Head of caudate nucleus (tissue), 42 donors: Measurements from ENCODE around the gene SH3BP1.
"Not testable (repeated sequence)": the region's sequence is repeated elsewhere in the genome, so short reads cannot be mapped to it uniquely, and the experiment has no call there.

Experiments used
- DNase-seq, 42 donors: peaks; one replicate each; pipeline versions ENCODE4 v3.0.0 to v3.0.0-alpha.2; 2020 to 2021; ENCODE audit warnings: mixed read lengths in 7 of 42
- intact Hi-C: fragments of 100-400 bp; cut with DNase I; formaldehyde crosslinking; loops from one replicate; pipeline ENCODE4 v1.15.0; 2022

The SH3BP1 gene

GRCh38 chr22:37639070-37639760, at the start of gene SH3BP1:
Gene SH3BP1 (plus strand): TSS chr22:37639669. CDS start chr22:37639788, 119 bp downstream.
- intact Hi-C loops = no loop called here
- DNase-seq = peak in 3 of 42 donors; percentile 23 to 56 (median 41)

DNA sequence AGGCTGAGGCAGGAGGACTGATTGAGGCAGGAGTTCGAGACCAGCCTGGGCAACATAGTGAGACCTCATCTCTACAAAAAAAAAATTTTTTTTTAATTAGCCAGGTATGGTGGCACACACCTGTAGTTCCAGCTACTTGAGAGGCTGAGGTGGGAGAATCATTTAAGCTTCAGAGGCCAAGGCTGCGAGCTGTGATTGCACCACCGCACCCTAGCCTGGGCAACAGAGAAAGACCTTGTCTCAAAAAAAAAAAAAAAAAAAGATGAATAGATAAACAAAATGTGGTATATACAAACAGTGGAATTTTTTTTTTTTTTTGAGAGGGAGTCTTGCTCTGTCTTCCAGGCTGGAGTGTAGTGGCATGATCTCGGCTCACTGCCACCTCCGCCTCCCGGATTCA, 48.4 kb upstream of the SH3BP1 start:
- intact Hi-C loops, DNase-seq: not testable (repeated sequence)

DNA sequence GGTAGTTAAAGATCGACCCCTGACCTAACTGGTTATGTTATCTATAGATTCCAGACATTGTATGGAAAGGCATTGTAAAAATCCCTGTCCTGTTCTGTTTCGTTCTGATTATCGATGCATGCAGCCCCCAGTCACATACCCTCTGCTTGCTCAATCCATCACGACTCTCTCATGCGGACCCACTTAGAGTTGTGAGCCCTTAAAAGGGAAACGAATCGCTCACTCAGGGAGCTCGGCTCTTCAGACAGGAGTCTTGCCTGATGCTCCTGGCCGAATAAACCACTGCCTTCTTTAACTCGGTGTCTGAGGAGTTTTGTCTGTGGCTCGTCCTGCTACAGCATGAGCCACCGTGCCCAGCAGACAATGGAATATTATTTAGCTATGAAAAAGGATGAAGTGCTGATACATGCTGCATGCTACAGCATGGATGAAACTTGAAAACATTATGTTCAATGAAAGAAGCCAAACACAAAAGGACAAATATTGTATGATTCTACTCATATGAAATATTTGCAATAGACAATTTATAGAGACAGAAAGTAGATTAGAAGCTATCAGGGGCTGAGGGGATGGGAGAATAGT, 47.6 kb upstream of the SH3BP1 start:
- intact Hi-C loops = loop anchor here (2.0 kb wide), 1 partner anchor 53 kb away; no protein-coding TSS in a partner anchor
- DNase-seq = no peak

- intact Hi-C loops = no loop called here
- DNase-seq = no peak
Observed at GRCh38 chr22:37594237-37594636, 45.2 kb upstream of the SH3BP1 start.

DNA sequence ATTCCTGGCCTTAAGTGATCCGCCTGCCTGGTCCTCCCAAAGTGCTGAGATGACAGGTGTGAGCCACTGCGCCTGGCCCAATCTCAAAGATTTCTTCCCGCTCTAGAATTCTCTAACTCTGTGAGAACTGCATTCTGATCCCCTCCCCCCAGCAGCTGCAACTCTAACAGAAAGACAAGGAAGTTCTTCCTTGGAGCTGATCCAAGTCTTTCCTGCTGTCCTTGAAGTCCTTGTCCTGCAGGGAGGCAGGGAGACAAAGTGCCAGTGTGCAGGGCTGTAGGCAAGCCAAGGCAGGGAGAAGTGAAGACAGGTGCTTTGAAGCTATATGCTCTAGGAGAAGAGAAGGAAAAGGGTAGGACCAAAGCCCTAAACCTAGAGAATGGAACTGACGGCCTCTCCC, 40.3 kb upstream of the SH3BP1 start:
- intact Hi-C loops = no loop called here
- DNase-seq = peak in 3 of 42 donors; percentile 9 to 26 (median 23)

DNA sequence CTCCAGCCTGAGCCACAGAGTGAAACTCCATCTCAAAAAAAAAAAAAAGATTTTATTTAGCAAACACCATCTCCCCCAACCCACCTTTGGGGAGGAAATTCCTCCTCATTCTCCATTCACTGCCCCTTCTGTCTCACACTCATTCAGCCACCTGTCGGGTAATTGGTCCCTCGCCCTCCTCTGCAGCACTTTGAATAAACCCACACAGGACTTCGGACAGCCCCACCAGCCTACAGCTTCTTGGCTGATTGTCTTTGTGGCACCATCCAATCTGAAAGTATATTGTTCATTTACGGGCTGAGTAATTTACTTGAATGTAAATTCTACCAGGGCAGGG, 38.3 kb upstream of the SH3BP1 start:
- intact Hi-C loops = no loop called here
- DNase-seq = no peak

DNA sequence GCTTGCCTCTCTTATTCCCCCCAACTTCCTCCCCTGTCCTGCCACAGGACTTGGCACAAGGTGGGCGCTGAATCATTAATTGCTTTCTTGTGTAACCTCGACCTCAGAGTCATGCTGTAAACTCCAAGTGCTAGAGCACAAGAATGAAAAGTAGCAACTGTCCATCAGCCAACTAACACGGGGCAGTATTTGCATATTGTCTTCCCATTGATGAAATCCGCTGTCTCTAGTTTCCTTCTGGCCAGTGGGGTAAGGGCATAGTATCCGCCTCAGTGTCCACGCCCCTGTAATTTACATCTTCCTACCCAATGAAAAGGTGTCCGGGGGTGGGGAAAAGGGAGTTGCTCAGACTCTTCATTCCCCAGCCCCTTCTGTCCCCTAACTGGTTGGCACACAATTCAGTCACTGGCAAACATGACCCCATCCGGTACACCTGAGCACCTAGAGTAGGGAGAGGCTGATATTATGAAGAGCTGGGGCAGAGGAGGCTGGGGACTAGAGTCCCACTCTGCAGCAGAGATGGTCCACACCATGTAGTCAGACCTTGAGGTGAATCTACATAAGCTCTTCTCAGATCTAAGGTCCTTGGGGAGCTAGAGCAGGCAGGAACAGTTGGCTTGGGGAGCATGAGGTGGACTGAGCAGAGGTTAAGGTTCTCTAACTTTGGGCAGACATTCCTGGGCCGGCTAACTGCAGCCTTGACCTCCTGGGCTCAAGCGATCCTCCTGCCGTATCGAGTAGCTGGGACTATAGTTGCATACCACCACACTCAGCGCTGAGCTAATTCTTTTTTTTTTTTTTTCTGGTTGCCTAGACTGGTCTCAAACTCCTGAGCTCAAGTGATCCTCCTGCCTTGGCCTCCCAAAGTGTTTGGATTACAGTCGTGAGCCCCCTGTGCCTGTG, 37.7 kb upstream of the SH3BP1 start:
- no peak for DNase-seq
- intact Hi-C loops = no loop called here

- intact Hi-C loops, DNase-seq: not testable (repeated sequence)
Observed at GRCh38 chr22:37602546-37603277, 36.8 kb upstream of the SH3BP1 start.

DNA sequence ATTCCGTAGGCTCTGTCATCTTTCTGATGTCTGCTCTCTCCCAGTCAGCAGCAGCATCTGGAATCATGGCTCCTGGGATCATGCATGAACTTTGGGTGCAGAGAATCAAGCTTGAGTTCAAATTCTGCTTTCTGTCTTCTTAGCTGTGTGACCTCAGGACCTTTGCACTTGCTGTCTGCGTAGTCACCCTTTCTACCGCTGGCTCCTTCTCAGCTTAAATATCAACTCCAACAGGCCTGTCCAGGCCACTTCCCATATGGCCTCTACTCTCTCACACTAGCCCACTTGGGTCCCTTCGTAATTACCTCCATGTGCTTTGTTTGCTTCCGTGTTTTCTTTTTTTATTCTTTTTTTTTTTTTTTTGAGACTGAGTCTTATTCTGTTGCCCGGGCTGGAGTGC, 35.4 kb upstream of the SH3BP1 start:
- DNase-seq = no peak
- intact Hi-C loops = no loop called here

- intact Hi-C loops = no loop called here
- no peak for DNase-seq
Observed at GRCh38 chr22:37604875-37605274, 34.6 kb upstream of the SH3BP1 start.

DNA sequence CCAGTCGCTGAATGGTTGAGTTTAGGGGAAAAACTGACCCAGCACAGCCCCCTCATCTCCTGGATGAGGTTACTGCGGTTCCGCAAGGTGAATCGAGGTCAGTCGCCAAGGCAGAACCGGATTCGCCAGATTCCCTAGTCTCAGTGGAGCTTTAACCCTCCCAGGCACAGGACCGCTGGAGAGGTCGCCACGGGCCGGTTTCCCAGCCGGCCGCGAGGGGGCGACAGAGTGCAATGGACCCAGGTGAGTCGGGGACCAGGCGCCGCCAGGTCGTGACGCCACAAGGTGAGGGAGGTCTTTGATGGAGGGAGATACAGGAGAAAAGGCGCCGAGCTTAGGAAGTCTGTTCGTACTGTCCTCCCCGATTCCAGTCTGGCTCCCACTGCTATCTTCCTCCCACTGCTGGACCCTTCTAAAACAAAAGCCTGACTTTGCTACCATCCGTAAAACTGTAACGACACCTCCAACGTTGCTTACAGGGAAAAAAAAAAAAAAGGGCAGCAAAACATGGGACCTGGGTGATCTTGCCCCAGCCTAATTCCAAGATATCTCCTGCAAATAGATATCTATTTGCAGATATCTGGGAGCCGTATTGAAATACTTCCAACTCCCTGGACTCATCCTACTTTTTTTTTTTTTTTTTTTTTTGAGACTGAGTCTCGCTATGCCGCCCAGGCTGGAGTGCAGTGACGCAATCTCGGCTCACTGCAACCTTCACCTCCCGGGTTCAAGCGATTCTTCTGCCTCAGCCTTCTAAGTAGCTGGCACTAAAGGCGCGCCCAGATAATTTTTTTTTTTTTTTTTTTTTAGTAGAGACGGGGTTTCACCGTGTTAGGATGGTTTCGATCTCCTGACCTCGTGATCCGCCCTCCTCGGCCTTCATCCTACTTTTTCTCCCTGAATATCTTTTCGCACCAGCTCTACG, 32.2 kb upstream of the SH3BP1 start:
- intact Hi-C loops = no loop called here

DNA sequence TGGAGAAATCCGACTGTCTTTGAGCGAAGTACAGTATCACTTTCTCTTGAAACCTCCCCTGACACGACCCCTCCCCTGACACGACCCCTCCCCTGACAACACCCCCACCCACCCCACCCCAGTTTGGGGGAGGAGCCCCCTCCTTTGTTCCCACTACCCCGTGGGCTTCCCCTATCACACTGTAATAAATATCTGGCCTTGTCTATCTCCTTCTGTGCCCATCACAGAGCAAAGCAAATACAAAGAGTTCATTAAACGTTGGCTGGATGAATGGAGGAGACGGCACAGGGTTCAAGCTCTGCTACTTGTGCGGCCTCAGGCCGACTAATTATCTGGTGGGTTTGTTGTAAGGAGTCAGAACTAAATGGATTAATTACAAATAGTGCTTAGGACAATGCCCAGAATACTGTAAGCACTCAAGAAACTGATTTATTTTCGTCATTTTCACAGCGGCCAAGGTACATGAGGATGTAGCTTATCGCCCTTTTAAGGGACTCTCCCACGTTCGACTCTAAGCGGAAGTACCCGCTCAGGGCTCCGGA, 31.5 kb upstream of the SH3BP1 start:
- DNase-seq = no peak
- intact Hi-C loops = no loop called here

More for the DNA sequence above, 32.2 kb upstream of the SH3BP1 start:
- peak; percentile 69 to 94 (median 87) for DNase-seq

DNA sequence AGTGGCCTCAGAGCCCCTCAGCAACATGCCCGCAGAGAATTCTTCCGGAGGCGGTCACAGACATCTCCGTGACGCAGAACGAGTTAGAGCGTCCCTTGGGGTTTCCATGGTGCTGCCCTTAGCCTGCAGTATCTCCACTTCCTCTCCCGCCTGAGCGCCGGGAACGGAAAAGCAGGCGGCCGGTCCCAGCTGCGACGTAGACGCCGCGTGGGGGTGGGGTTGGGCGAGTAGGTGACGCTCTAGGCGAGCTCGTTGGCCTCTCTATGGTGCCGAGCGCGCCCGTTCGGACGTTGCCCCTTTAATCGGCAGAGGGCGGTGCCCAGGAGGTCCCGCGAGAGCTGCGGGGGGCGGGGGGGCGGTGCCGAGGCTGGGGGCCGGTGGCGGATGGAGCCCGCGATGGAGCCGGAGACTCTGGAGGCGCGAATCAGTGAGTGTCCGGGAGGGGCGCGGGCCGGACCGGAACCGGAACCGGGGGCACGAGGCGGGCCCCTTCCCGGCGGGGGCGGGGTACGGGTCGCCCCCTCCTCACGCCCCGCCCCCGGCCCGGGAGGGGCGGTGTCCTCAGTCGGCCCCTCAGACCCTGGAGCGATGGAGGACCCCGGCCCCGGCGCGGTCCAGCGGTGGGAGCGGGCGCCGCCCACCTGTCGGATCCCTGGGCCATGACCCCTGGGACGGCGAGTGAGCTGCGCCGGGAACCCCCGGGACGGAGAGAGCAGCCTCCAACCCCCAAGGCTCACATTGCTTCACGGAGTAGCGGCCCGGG, 30.8 kb upstream of the SH3BP1 start, which contains the start of gene GGA1:
Gene GGA1, plus strand, starts transcription at position 358 of the 763 bp plus-strand sequence. Its CDS starts 27 bp downstream, at position 385.
- intact Hi-C loops = no loop called here
- peak; percentile 92 to 98 (median 96) for DNase-seq

GRCh38 chr22:37609240-37610152, 30.0 kb upstream of the SH3BP1 start:
- intact Hi-C loops = no loop called here
- peak in 4 of 42 donors; percentile 16 to 38 (median 24) for DNase-seq

- intact Hi-C loops = not testable (repeated sequence)
Observed at GRCh38 chr22:37610153-37610475, 29.4 kb upstream of the SH3BP1 start.

DNA sequence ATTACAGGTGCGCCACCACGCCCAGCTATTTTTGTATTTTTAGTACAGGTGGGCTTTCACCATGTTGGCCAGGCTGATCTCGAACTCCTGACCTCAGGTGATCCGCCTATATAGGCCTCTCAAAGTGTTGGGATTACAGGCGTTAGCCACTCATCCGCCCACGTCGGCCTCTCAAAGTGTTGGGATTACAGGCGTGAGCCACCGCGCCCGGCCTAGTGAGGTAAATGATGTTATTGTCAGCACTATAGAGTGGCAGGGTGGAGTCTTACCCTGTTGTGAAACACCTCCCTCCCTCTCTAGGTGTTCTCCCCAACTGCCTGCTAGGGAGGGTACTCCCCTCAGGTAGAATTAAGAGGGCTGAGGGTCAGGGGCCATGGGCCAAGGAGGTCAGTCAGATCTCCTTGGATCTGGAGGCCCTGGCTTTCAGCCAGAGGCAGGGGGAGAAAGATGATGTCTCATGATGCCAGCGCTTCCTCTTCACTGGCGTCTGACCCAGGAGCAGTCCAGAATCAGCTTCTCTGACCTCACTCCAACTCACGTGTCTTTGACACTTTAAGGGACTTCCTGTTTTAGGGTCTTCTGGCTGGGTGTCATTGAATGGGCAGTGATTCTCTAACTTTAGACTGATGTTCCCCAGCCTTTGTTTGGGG, 28.9 kb upstream of the SH3BP1 start:
- intact Hi-C loops = no loop called here
- peak in 10 of 42 donors; percentile 24 to 53 (median 40) for DNase-seq

More at GRCh38 chr22:37610153-37610475, 29.4 kb upstream of the SH3BP1 start:
- DNase-seq = not testable (repeated sequence)
